ENCODE results near the gene SMG9. TPM values are rescaled to one million over a fixed set of nuclear protein-coding genes. Genes with fewer than 3 reads are reported as not detected.

The SMG9 gene
- total RNA-seq, 6 experiments from 2014 or later: 29.8 to 39.4 (median 32.0) TPM

- peaks cover 16% of the 10 kb centered on the region for H3K27me3 Mint-ChIP-seq (ENCODE audit: insufficient read depth)
- no peak overlapping the region for H3K27ac Mint-ChIP-seq
- DNase-seq: peak; percentile 26
- H3K36me3 Mint-ChIP-seq (ENCODE audit: low read depth): no peaks in the 10 kb centered on the region
- no peak for TF ChIP-seq CTCF (IDR thresholded peaks at IDR 0.05)
- H3K9me3 Mint-ChIP-seq: no peaks in the 10 kb centered on the region
- no peak overlapping the region for H3K4me3 Mint-ChIP-seq
- H3K4me1 Mint-ChIP-seq (ENCODE audit: low read depth): peaks cover 14% of the 10 kb centered on the region
Measured at GRCh38 chr19:43789029-43789428, 34.3 kb upstream of the SMG9 start.

GRCh38 chr19:43786665-43787064 is 31.9 kb upstream of the SMG9 start:
- H3K4me3 Mint-ChIP-seq: no peak overlapping the region
- peaks cover 32% of the 10 kb centered on the region for H3K4me1 Mint-ChIP-seq (ENCODE audit: low read depth)

GRCh38 chr19:43784981-43785808 is 30.4 kb upstream of the SMG9 start:
- TF ChIP-seq CTCF (IDR thresholded peaks at IDR 0.05): peak; percentile 99
- no peaks in the 10 kb centered on the region for H3K36me3 Mint-ChIP-seq (ENCODE audit: low read depth)
- peak; percentile 65 for DNase-seq
- H3K27me3 Mint-ChIP-seq (ENCODE audit: insufficient read depth): peaks cover 3% of the 10 kb centered on the region; the same call in 1 of the 2 replicates
- peak overlapping the region; percentile 85 for H3K27ac Mint-ChIP-seq
- peak overlapping the region; percentile 72 for H3K4me3 Mint-ChIP-seq
- H3K9me3 Mint-ChIP-seq: no peaks in the 10 kb centered on the region
- H3K4me1 Mint-ChIP-seq (ENCODE audit: low read depth): peaks cover 42% of the 10 kb centered on the region

More at GRCh38 chr19:43786665-43787064, 31.9 kb upstream of the SMG9 start:
- Mint-ChIP-seq H3K9me3 (no peaks in the 10 kb centered on the region), H3K27ac (no peak overlapping the region), H3K27me3 (ENCODE audit: insufficient read depth) (peaks cover 11% of the 10 kb centered on the region), H3K36me3 (ENCODE audit: low read depth) (no peaks in the 10 kb centered on the region)
- no peak for DNase-seq
- TF ChIP-seq CTCF (IDR thresholded peaks at IDR 0.05): no peak

GRCh38 chr19:43784241-43784980 is 29.6 kb upstream of the SMG9 start:
- Mint-ChIP-seq H3K4me3 (peak overlapping the region; percentile 72), H3K36me3 (ENCODE audit: low read depth) (no peaks in the 10 kb centered on the region), H3K4me1 (ENCODE audit: low read depth) (peaks cover 48% of the 10 kb centered on the region), H3K9me3 (no peaks in the 10 kb centered on the region), H3K27ac (peak overlapping the region; percentile 85), H3K27me3 (ENCODE audit: insufficient read depth) (no peaks in the 10 kb centered on the region)
- DNase-seq: peak; percentile 77
- no peak for TF ChIP-seq CTCF (IDR thresholded peaks at IDR 0.05)

GRCh38 chr19:43783636-43784035 is 28.9 kb upstream of the SMG9 start:
- peak overlapping the region; percentile 2; the same call in 1 of the 2 replicates for H3K27ac Mint-ChIP-seq
- no peak overlapping the region for H3K4me3 Mint-ChIP-seq
- no peak for TF ChIP-seq CTCF (IDR thresholded peaks at IDR 0.05)
- no peaks in the 10 kb centered on the region for H3K36me3 Mint-ChIP-seq (ENCODE audit: low read depth)
- H3K9me3 Mint-ChIP-seq: no peaks in the 10 kb centered on the region
- H3K4me1 Mint-ChIP-seq (ENCODE audit: low read depth): peaks cover 50% of the 10 kb centered on the region
- no peaks in the 10 kb centered on the region for H3K27me3 Mint-ChIP-seq (ENCODE audit: insufficient read depth)
- DNase-seq: no peak

All from HFFc6 (cell line).